ENCODE data around the gene SLC15A2.
A peak's percentile ranks its signal among the peaks of the same experiment; 100 is the strongest.
"Not testable (repeated sequence)": the region's sequence is repeated elsewhere in the genome, so short reads cannot be mapped to it uniquely, and the experiment has no call there.

The SLC15A2 gene, protein sequence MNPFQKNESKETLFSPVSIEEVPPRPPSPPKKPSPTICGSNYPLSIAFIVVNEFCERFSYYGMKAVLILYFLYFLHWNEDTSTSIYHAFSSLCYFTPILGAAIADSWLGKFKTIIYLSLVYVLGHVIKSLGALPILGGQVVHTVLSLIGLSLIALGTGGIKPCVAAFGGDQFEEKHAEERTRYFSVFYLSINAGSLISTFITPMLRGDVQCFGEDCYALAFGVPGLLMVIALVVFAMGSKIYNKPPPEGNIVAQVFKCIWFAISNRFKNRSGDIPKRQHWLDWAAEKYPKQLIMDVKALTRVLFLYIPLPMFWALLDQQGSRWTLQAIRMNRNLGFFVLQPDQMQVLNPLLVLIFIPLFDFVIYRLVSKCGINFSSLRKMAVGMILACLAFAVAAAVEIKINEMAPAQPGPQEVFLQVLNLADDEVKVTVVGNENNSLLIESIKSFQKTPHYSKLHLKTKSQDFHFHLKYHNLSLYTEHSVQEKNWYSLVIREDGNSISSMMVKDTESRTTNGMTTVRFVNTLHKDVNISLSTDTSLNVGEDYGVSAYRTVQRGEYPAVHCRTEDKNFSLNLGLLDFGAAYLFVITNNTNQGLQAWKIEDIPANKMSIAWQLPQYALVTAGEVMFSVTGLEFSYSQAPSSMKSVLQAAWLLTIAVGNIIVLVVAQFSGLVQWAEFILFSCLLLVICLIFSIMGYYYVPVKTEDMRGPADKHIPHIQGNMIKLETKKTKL

DNA sequence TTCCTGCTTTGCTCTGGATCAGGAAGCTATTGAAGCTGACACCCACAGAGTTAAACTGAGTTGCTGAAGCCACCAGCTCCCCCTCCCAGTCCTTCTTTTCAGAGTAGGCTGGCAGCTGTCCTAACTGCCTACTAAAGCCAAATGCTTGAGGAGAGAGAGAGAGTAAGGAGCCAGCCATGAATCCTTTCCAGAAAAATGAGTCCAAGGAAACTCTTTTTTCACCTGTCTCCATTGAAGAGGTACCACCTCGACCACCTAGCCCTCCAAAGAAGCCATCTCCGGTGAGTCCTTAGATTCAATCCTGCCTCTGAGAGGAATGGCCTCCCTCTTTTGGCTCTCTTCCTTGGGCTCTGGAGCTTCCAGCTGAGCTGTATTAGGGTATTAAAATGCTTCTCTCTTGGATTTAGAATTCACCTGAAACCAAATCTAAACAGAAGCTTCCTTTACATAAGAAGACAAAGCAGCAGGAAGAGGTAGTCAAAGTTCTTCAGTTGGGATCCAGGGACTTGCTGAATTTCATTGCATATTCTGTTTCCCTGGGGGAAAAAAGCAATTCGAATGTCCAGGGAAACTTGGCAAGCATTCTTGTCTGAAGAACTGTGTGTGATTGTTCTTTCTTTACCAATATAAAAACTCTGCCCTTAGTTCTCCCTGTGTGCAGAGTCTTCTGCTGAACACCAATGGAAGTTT, at the start of gene SLC15A2:
Gene SLC15A2, plus strand, starts transcription at position 101 of the 690 bp plus-strand sequence. Its CDS starts 76 bp downstream, at position 177.
- Histone ChIP-seq H3K9ac (ENCODE audit: low read length) (no peak within 1 kb of the TSS), H3K4me3 (ENCODE audit: low read length) (peak within 1 kb of the TSS; percentile 19), H3K36me3 (ENCODE audit: control insufficient read depth, insufficient read depth, low read length) (no peaks in the 10 kb centered on the region), H3K27ac (ENCODE audit: low read depth, low read length) (no peak within 1 kb of the TSS), H3K27me3 (ENCODE audit: control insufficient read depth, insufficient read depth, low read length) (no peaks in the 10 kb centered on the region), H3K4me1 (ENCODE audit: control insufficient read depth, insufficient read depth, low read length) (peaks cover 2% of the 10 kb centered on the region)

DNA sequence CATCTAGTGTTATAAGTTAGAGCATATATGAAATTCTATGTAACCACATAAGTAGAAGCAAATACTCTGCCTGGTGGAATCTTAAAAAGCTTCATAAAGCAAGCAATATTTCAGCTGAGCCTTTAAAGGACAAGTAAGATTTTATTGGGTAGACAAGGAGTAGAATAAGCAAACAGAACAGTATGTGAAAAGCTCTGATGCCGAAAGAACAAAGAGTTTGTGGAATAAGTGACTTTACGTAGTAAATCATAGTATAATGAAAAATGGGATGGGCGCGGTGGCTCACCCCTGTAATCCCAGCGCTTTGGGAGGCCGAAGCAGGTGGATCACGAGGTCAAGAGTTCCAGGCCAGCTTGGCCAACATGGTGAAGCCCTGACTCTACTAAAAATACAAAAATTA, 49.3 kb upstream of the SLC15A2 start:
- no peaks in the 10 kb centered on the region for H3K4me1 ChIP-seq (ENCODE audit: control insufficient read depth, insufficient read depth, low read length)
- no peaks in the 10 kb centered on the region for H3K36me3 ChIP-seq (ENCODE audit: control insufficient read depth, insufficient read depth, low read length)

DNA sequence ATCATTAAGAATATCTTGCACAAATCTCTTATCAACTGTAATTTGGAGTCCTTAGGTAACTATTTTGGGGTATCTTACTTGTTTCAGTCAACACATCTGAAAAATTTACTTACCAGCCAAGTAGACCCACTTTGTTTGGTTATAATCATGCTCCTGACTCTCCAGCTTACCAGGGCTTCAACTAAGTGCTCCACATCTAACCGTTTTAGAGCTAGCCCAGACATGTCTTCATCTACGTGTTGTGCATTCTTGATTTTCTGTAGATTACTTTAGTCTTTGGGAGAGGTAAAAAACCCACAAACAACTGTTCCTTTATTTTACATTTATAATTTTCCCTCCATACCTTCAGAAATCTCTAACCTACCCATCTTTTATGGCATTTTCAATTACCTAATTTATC, 41.9 kb upstream of the SLC15A2 start:
- H3K27ac ChIP-seq (ENCODE audit: low read depth, low read length), result no peak overlapping the region
- H3K27me3 ChIP-seq (ENCODE audit: control insufficient read depth, insufficient read depth, low read length), result no peaks in the 10 kb centered on the region
- no peaks in the 10 kb centered on the region for H3K36me3 ChIP-seq (ENCODE audit: control insufficient read depth, insufficient read depth, low read length)
- no peak overlapping the region for H3K9ac ChIP-seq (ENCODE audit: low read length)
- no peaks in the 10 kb centered on the region for H3K4me1 ChIP-seq (ENCODE audit: control insufficient read depth, insufficient read depth, low read length)
- no peak overlapping the region for H3K4me3 ChIP-seq (ENCODE audit: low read length)

More for the DNA sequence above, 49.3 kb upstream of the SLC15A2 start:
- Histone ChIP-seq H3K27me3 (ENCODE audit: control insufficient read depth, insufficient read depth, low read length) (no peaks in the 10 kb centered on the region), H3K9ac (ENCODE audit: low read length) (no peak overlapping the region), H3K4me3 (ENCODE audit: low read length) (no peak overlapping the region), H3K27ac (ENCODE audit: low read depth, low read length) (no peak overlapping the region)

DNA sequence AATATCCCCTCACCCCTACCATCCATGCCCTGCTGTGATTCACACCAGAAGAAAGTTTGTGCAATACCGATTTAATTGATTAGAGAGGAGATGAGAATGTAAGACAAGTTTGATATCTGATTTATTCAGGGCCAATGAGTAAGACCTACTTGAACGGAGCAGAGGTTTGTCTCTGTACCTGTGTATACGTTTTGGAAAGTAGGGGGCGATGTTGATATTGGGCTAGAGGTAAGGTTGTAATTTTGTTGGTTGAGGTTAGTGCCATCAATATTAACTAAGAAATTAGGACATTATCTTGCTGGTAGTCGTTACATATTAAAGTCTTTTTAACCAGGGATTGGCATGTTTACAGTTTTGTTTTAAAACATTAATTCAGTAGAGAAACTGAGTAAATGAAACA, 38.6 kb upstream of the SLC15A2 start:
- Histone ChIP-seq H3K36me3 (ENCODE audit: control insufficient read depth, insufficient read depth, low read length) (no peaks in the 10 kb centered on the region), H3K27ac (ENCODE audit: low read depth, low read length) (no peak overlapping the region), H3K27me3 (ENCODE audit: control insufficient read depth, insufficient read depth, low read length) (no peaks in the 10 kb centered on the region), H3K9ac (ENCODE audit: low read length) (no peak overlapping the region), H3K4me1 (ENCODE audit: control insufficient read depth, insufficient read depth, low read length) (no peaks in the 10 kb centered on the region), H3K4me3 (ENCODE audit: low read length) (no peak overlapping the region)

DNA sequence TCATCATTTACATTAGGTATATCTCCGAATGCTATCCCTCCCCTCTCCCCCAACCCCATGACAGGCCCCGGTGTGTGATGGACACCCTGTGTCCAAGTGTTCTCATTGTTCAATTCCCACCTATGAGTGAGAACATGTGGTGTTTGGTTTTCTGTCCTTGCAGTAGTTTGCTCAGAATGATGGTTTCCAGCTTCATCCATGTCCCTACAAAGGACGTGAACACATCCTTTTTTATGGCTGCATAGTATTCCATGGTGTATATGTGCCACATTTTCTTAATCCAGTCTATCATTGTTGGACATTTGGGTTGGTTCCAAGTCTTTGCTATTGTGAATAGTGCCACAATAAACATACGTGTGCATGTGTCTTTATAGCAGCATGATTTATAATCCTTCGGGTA, 36.4 kb upstream of the SLC15A2 start:
- not testable (repeated sequence) for H3K36me3 ChIP-seq (ENCODE audit: control insufficient read depth, insufficient read depth, low read length); H3K4me3 ChIP-seq (ENCODE audit: low read length); H3K27ac ChIP-seq (ENCODE audit: low read depth, low read length); H3K4me1 ChIP-seq (ENCODE audit: control insufficient read depth, insufficient read depth, low read length); H3K27me3 ChIP-seq (ENCODE audit: control insufficient read depth, insufficient read depth, low read length); H3K9ac ChIP-seq (ENCODE audit: low read length)

DNA sequence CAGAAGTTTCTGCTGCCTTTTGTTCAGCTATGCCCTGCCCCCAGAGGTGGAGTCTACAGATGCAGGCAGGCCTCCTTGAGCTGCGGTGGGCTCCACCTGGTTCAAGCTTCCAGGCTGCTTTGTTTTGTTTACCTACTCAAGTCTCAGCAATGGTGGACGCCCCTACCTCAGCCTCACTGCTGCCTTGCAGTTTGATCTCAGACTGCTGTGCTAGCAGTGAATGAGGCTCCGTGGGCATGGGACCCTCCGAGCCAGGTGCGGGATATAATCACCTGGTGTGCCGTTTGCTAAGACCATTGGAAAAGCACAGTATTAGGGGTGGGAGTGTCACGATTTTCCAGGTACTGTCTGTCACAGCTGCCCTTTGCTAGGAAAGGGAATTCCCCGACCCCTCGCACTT, 31.0 kb upstream of the SLC15A2 start:
- H3K9ac ChIP-seq (ENCODE audit: low read length); H3K4me3 ChIP-seq (ENCODE audit: low read length); H3K27me3 ChIP-seq (ENCODE audit: control insufficient read depth, insufficient read depth, low read length); H3K27ac ChIP-seq (ENCODE audit: low read depth, low read length); H3K36me3 ChIP-seq (ENCODE audit: control insufficient read depth, insufficient read depth, low read length); H3K4me1 ChIP-seq (ENCODE audit: control insufficient read depth, insufficient read depth, low read length): not testable (repeated sequence)

DNA sequence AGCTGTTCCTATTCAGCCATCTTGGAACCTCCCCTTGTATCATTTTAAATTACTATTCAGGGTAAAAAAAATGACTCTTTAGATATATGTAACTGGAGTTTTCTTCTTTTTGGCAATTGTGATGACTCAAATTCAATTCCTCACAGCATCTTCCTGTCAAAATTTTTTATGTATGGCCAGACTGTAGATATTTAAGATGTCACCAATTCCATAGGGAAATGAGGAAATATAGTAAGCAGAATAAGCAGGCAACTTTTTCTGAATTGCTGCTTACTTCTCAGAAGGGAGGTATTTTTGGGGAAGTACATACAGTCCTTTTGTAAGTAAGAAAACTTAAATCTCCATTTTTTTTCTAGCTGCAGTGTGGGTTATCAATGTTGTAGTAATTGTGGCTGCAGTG, 30.4 kb upstream of the SLC15A2 start:
- Histone ChIP-seq H3K4me3 (ENCODE audit: low read length) (no peak overlapping the region), H3K27ac (ENCODE audit: low read depth, low read length) (no peak overlapping the region), H3K9ac (ENCODE audit: low read length) (no peak overlapping the region), H3K36me3 (ENCODE audit: control insufficient read depth, insufficient read depth, low read length) (no peaks in the 10 kb centered on the region), H3K4me1 (ENCODE audit: control insufficient read depth, insufficient read depth, low read length) (no peaks in the 10 kb centered on the region), H3K27me3 (ENCODE audit: control insufficient read depth, insufficient read depth, low read length) (no peaks in the 10 kb centered on the region)

DNA sequence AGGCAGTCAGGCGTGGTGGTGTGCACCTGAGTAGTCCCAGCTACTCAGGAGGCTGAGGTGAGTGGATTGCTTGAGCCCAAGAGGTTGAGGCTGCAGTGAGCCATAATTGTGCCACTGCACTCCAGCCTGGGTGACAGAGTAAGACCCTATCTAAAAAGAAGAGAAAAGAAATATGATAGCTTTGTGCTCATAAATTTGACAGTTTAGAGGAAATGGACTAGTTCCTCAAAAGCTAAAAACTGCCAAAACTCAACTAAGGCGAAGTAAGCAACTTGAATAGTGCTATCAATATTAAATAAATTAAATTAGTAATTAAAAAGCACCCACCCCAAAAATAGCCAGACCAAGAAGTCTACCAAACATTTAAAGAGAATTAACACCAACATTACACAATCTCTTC, 24.5 kb upstream of the SLC15A2 start:
- Histone ChIP-seq H3K4me1 (ENCODE audit: control insufficient read depth, insufficient read depth, low read length) (no peaks in the 10 kb centered on the region), H3K27me3 (ENCODE audit: control insufficient read depth, insufficient read depth, low read length) (no peaks in the 10 kb centered on the region), H3K4me3 (ENCODE audit: low read length) (no peak overlapping the region), H3K36me3 (ENCODE audit: control insufficient read depth, insufficient read depth, low read length) (no peaks in the 10 kb centered on the region), H3K27ac (ENCODE audit: low read depth, low read length) (no peak overlapping the region), H3K9ac (ENCODE audit: low read length) (no peak overlapping the region)

DNA sequence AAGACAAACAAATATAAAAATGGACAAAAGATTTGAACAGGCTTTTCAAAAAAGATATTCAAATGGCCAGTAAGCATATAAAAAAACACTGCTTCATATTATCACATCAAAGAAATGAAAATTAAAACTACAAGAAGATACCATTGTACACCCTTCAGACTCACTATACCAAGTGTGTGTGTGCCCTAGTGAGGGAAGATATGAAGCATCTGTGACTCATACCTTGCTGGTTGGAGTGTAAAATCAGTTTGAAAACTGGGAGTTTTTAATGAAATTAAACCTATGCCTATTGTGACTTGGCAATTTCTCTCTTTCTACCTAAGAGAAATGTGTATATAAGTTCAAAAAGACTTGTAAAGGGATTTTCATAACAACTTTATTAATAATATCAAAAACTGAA, 23.5 kb upstream of the SLC15A2 start:
- Histone ChIP-seq H3K9ac (ENCODE audit: low read length) (no peak overlapping the region), H3K27me3 (ENCODE audit: control insufficient read depth, insufficient read depth, low read length) (no peaks in the 10 kb centered on the region), H3K36me3 (ENCODE audit: control insufficient read depth, insufficient read depth, low read length) (no peaks in the 10 kb centered on the region), H3K27ac (ENCODE audit: low read depth, low read length) (no peak overlapping the region), H3K4me1 (ENCODE audit: control insufficient read depth, insufficient read depth, low read length) (no peaks in the 10 kb centered on the region), H3K4me3 (ENCODE audit: low read length) (no peak overlapping the region)

DNA sequence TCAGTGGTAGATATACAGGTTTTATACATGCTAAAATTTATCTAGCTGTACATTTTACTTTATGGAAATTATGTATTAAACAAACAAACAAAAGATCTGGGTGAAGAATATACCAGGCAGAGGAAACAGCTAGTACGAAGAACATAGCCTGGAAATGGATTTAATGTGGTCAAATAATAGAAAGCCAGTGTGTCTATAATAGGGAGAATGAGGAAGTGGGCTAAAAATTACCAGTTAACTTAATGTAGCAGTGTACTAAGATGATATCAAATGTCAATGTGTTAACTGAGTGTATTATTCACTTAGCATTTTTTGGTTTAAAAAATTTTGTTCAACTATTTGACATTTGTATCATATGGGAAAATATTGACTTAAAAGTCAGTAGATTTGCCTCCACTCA, 22.8 kb upstream of the SLC15A2 start:
- no peak overlapping the region for H3K27ac ChIP-seq (ENCODE audit: low read depth, low read length)
- no peaks in the 10 kb centered on the region for H3K4me1 ChIP-seq (ENCODE audit: control insufficient read depth, insufficient read depth, low read length)
- H3K9ac ChIP-seq (ENCODE audit: low read length), result no peak overlapping the region
- no peaks in the 10 kb centered on the region for H3K27me3 ChIP-seq (ENCODE audit: control insufficient read depth, insufficient read depth, low read length)
- H3K36me3 ChIP-seq (ENCODE audit: control insufficient read depth, insufficient read depth, low read length), result no peaks in the 10 kb centered on the region
- no peak overlapping the region for H3K4me3 ChIP-seq (ENCODE audit: low read length)

DNA sequence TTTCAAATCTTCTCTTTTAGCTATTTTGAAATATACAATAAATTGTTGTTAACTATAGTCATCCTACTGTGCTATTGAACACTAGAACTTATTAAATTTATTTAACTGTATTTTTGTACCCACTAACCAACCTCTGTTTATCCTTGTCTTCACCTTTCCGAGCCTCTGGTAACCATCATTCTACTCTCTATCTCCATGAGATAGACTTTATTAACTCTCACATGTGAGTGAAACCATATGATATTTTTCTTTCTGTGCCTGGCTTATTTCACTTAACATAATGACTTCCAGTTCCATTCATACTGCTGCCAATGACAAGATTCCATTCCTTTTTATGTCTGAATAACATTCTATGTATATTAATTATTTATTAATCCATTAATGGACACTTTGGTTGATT, 15.8 kb upstream of the SLC15A2 start:
- no peak overlapping the region for H3K27ac ChIP-seq (ENCODE audit: low read depth, low read length)
- H3K4me3 ChIP-seq (ENCODE audit: low read length), result no peak overlapping the region
- no peak overlapping the region for H3K9ac ChIP-seq (ENCODE audit: low read length)
- H3K4me1 ChIP-seq (ENCODE audit: control insufficient read depth, insufficient read depth, low read length), result no peaks in the 10 kb centered on the region
- H3K27me3 ChIP-seq (ENCODE audit: control insufficient read depth, insufficient read depth, low read length), result no peaks in the 10 kb centered on the region
- H3K36me3 ChIP-seq (ENCODE audit: control insufficient read depth, insufficient read depth, low read length), result no peaks in the 10 kb centered on the region

DNA sequence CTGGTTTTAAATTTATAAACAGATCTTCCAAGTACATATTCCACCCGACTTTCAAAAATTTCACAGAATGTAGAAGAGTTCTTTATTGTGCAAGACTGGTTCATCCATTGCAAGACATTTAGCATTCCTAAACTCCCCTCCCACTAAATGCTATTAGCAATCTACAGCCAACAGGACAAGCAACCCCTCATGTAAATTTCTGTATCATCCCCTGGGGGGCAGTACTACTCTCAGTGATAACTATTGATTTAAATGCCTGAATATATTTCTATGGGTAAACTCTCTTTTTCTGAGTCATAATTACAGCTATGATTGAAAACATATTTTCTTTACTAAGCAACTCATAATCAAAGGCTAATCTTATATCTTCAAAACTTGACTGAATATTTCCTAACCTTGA, 10.7 kb upstream of the SLC15A2 start:
- H3K27me3 ChIP-seq (ENCODE audit: control insufficient read depth, insufficient read depth, low read length), result no peaks in the 10 kb centered on the region

More for the DNA sequence above, 10.7 kb upstream of the SLC15A2 start:
- no peaks in the 10 kb centered on the region for H3K36me3 ChIP-seq (ENCODE audit: control insufficient read depth, insufficient read depth, low read length)
- no peak overlapping the region for H3K9ac ChIP-seq (ENCODE audit: low read length)
- H3K4me3 ChIP-seq (ENCODE audit: low read length), result no peak overlapping the region
- H3K4me1 ChIP-seq (ENCODE audit: control insufficient read depth, insufficient read depth, low read length), result no peaks in the 10 kb centered on the region
- H3K27ac ChIP-seq (ENCODE audit: low read depth, low read length), result no peak overlapping the region
